Endothelial cell (in vitro differentiated cells): ENCODE results near the gene ETV6. TPM values are rescaled to one million over a fixed set of nuclear protein-coding genes. Genes with fewer than 3 reads are reported as not detected.
"Not testable (repeated sequence)": the region's sequence is repeated elsewhere in the genome, so short reads cannot be mapped to it uniquely, and the experiment has no call there.

Experiments
- DNase-seq: peaks from one replicate; pipeline ENCODE4 v3.0.0; 2021; ENCODE audit warnings: low spot score
- H3K27ac Mint-ChIP-seq: one replicate; pipeline ENCODE4 v1.8.0; 2021; ENCODE audit warnings: mixed read lengths, inconsistent platforms; ENCODE audit not compliant: unreplicated experiment
- H3K27me3 Mint-ChIP-seq: one replicate; pipeline ENCODE4 v1.8.0; 2021; ENCODE audit warnings: mild to moderate bottlenecking, moderate library complexity, mixed read lengths, inconsistent platforms; ENCODE audit not compliant: unreplicated experiment
- H3K36me3 Mint-ChIP-seq: one replicate; pipeline ENCODE4 v1.8.0; 2021; ENCODE audit warnings: mild to moderate bottlenecking, low read depth, mixed read lengths, inconsistent platforms; ENCODE audit not compliant: unreplicated experiment
- H3K4me1 Mint-ChIP-seq: one replicate; pipeline ENCODE4 v1.8.0; 2021; ENCODE audit warnings: mild to moderate bottlenecking, mixed read lengths, inconsistent platforms; ENCODE audit not compliant: unreplicated experiment
- H3K4me3 Mint-ChIP-seq: one replicate; pipeline ENCODE4 v1.8.0; 2021; ENCODE audit warnings: mild to moderate bottlenecking, mixed read lengths, inconsistent platforms; ENCODE audit not compliant: unreplicated experiment
- H3K9me3 Mint-ChIP-seq: one replicate; pipeline ENCODE4 v1.8.0; 2021; ENCODE audit warnings: mixed read lengths, inconsistent platforms; ENCODE audit not compliant: unreplicated experiment
- total RNA-seq: library from RNA; stranded (reverse); fragmentation: NEBNext Ultra II Directional; extraction: Animal tissue kit (Norgen Biotek cat#: 25700); gene quantifications from one replicate; pipeline ENCODE4 v1.2.1, GENCODE V29; 2021; ENCODE audit not compliant: unreplicated experiment
- TF ChIP-seq, protein P1 (sequence below): fragments of 200-600 bp; sonication (generic); IDR thresholded peaks from one replicate; pipeline ENCODE4 v1.5.0; 2021; ENCODE audit warnings: antibody characterized with exemption; ENCODE audit not compliant: unreplicated experiment

The ETV6 gene
- total RNA-seq, 1 donor from 2014 or later, result 98.7 TPM

GRCh38 chr12:11907625-11908024 lies 258.2 kb downstream of the ETV6 start:
- Mint-ChIP-seq H3K4me3 (no peak overlapping the region), H3K9me3 (peaks cover 9% of the 10 kb centered on the region), H3K36me3 (peaks cover 7% of the 10 kb centered on the region), H3K27me3 (peaks cover 2% of the 10 kb centered on the region), H3K4me1 (peaks cover 2% of the 10 kb centered on the region), H3K27ac (no peak overlapping the region)
- DNase-seq, result no peak
- TF ChIP-seq, protein P1, sequence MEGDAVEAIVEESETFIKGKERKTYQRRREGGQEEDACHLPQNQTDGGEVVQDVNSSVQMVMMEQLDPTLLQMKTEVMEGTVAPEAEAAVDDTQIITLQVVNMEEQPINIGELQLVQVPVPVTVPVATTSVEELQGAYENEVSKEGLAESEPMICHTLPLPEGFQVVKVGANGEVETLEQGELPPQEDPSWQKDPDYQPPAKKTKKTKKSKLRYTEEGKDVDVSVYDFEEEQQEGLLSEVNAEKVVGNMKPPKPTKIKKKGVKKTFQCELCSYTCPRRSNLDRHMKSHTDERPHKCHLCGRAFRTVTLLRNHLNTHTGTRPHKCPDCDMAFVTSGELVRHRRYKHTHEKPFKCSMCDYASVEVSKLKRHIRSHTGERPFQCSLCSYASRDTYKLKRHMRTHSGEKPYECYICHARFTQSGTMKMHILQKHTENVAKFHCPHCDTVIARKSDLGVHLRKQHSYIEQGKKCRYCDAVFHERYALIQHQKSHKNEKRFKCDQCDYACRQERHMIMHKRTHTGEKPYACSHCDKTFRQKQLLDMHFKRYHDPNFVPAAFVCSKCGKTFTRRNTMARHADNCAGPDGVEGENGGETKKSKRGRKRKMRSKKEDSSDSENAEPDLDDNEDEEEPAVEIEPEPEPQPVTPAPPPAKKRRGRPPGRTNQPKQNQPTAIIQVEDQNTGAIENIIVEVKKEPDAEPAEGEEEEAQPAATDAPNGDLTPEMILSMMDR, result no peak

GRCh38 chr12:11909406-11909805 lies 259.9 kb downstream of the ETV6 start:
- H3K36me3 Mint-ChIP-seq, H3K4me1 Mint-ChIP-seq, DNase-seq, H3K9me3 Mint-ChIP-seq, H3K27me3 Mint-ChIP-seq, H3K27ac Mint-ChIP-seq, H3K4me3 Mint-ChIP-seq: not testable (repeated sequence)

GRCh38 chr12:11916113-11916512 lies 266.6 kb downstream of the ETV6 start:
- H3K4me3 Mint-ChIP-seq, result no peak overlapping the region

DNA sequence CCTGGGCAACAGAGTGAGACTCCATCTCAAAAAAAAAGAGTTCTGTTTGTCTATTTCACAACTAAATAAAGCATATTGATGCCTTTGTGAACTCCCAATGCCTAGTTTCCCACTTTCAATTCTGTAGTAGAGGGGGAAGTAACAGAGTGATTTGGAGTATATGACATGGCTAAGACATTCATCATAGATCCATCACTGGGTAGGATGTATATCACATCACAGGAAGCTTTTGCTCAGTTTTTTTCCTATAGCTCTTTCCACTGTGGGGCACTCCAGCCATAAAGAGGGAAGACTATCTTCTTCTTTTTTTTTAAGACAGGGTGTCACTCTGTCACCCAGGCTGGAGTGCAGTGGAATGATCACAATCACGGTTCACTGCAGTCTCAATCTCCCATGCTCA lies 267.3 kb downstream of the ETV6 start:
- H3K27me3 Mint-ChIP-seq, result peaks cover 1% of the 10 kb centered on the region
- DNase-seq, result no peak
- TF ChIP-seq, protein P1, result no peak
- no peaks in the 10 kb centered on the region for H3K9me3 Mint-ChIP-seq
- H3K4me1 Mint-ChIP-seq, result no peaks in the 10 kb centered on the region
- H3K27ac Mint-ChIP-seq, result no peak overlapping the region
- H3K4me3 Mint-ChIP-seq, result no peak overlapping the region
- no peaks in the 10 kb centered on the region for H3K36me3 Mint-ChIP-seq

More at GRCh38 chr12:11916113-11916512, 266.6 kb downstream of the ETV6 start:
- peaks cover 1% of the 10 kb centered on the region for H3K27me3 Mint-ChIP-seq
- TF ChIP-seq, protein P1, result no peak
- no peak overlapping the region for H3K27ac Mint-ChIP-seq
- H3K36me3 Mint-ChIP-seq, result no peaks in the 10 kb centered on the region
- no peak for DNase-seq
- no peaks in the 10 kb centered on the region for H3K4me1 Mint-ChIP-seq
- H3K9me3 Mint-ChIP-seq, result no peaks in the 10 kb centered on the region

DNA sequence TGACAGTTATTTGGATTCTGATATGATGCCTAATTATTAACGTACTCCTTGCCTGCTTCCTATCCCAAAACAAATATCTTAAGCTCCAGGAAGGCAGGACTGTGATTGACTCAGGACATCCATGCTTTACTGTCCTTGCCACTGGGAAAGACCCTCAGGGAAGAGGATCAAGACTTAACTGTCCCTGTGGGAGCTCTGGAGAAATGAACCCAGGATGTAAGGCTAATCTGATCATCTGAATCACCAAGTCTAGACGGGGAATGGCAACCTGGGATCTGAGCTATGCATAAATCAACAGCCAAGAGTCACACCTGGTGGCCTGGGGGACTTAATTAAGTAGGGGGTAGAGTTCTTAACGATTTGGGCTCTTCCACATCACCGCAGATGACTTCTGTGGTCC lies 268.0 kb downstream of the ETV6 start:
- DNase-seq, result no peak
- no peak overlapping the region for H3K4me3 Mint-ChIP-seq
- H3K27me3 Mint-ChIP-seq, result peaks cover 1% of the 10 kb centered on the region
- H3K27ac Mint-ChIP-seq, result no peak overlapping the region
- H3K36me3 Mint-ChIP-seq, result no peaks in the 10 kb centered on the region
- H3K4me1 Mint-ChIP-seq, result peaks cover under 1% of the 10 kb centered on the region
- H3K9me3 Mint-ChIP-seq, result no peaks in the 10 kb centered on the region
- TF ChIP-seq, protein P1, result no peak

DNA sequence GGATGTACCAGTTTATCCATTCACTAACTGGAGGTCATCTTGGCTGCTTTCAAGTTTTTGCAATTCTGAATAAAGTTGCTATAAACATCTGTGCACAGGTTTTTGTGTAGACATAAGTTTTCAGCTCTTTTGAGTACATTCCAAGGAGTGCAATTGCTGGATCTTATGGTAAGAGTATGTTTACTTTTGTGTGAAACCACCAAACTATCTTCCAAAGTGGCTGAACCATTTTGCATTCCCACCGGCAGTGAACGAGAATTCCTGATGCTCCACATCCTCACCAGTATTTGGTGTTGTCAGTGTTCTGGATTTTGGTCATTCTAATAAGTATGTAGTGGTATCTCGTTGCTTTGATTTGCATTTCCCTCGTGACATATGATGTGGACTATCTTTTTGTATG lies 270.8 kb downstream of the ETV6 start:
- Mint-ChIP-seq H3K27ac (no peak overlapping the region), H3K27me3 (no peaks in the 10 kb centered on the region), H3K36me3 (no peaks in the 10 kb centered on the region), H3K4me1 (peaks cover 3% of the 10 kb centered on the region), H3K9me3 (no peaks in the 10 kb centered on the region), H3K4me3 (no peak overlapping the region)
- no peak for DNase-seq
- TF ChIP-seq, protein P1, result no peak
